Sigmoid colon (tissue), 4 donors: ENCODE results near the gene C1S.

Experiments used
- CTCF ChIP-seq, 4 experiments: fragments of 450-650 bp in 3 of 4; fragments of 200-600 bp in 1 of 4; IDR thresholded peaks; one replicate each; pipeline ENCODE4 v1.5.1; 2016 to 2019; ENCODE audit warnings: antibody characterized with exemption in 4 of 4, mild to moderate bottlenecking in 3 of 4, moderate library complexity in 2 of 4
- EP300 ChIP-seq, 4 donors: sonication (generic); formaldehyde crosslinking; IDR thresholded peaks; one replicate each; pipeline ENCODE4 v1.6.1; 2017; ENCODE audit warnings: antibody characterized with exemption in 4 of 4
- POLR2A ChIP-seq, 2 donors: fragments of 450-650 bp; IDR thresholded peaks; one replicate each; pipeline ENCODE4 v1.6.1; 2016; ENCODE audit warnings: antibody characterized with exemption in 2 of 2, mild to moderate bottlenecking in 2 of 2, moderate library complexity in 2 of 2

DNA sequence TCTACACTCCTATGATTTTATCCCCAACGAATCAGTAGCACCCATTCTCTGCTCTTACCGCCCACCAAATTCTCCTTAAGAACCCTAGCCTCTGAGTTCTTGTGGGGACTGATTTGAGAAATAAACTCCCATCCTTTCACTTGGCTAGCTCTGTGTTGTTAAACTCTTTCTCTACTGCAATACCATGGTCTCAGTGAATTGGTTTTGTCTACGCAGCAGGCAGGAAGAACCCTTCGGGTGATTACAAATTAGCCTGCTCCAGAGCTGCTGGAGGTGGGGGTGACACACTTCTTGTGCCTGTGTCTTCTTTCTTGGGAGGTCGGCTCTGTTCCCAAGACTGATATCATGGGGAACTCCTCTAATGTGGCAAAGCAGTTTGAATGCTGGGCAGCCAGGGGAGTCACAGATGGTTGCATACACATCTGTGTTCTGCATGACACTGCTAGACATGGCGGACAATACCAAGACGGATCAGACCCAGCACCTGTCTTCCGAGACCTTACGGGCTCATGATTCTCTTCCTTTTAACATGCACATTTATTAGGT is 1.6 kb upstream of the C1S start:
- TF ChIP-seq EP300 (IDR thresholded peaks at IDR 0.05) (no peak), CTCF (IDR thresholded peaks at IDR 0.05) (no peak), POLR2A (IDR thresholded peaks at IDR 0.05) (no peak)
